ENCODE data around the gene C5.

Gene C5

DNA sequence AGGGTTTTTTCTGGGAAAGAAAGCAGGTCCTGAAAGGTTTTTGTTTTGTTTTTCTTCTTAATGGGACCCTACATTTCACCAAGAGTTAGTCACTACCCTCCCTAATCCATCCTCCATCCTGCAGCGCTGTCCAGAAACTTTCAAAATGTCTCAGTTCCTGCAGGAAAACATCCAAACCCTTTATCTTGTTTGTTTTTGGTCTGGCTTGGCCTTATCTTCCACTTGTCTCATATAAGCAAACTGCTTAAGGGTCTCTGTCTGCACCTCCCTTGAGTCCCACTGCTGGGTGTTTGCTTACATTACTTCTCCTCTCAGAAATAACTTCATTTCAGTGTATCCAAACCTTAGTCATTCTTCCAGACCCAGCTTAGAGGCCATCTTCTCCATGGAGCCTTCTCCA, 112.5 kb downstream of the C5 start:
- Histone ChIP-seq H3K4me2 (ENCODE audit: low read length) (peak overlapping the region; percentile 22), H3K4me1 (ENCODE audit: control insufficient read depth, insufficient read depth, low read length) (peaks cover 58% of the 10 kb centered on the region), H3K4me3 (ENCODE audit: low read length) (no peak overlapping the region), H3K27me3 (ENCODE audit: control insufficient read depth, insufficient read depth, low read length) (no peaks in the 10 kb centered on the region), H3K9me3 (replicated peaks; ENCODE audit: low read length) (no peaks in the 10 kb centered on the region), H3K36me3 (ENCODE audit: insufficient read depth, low read length) (no peaks in the 10 kb centered on the region), H3K9ac (ENCODE audit: low read depth, low read length) (no peak overlapping the region)

DNA sequence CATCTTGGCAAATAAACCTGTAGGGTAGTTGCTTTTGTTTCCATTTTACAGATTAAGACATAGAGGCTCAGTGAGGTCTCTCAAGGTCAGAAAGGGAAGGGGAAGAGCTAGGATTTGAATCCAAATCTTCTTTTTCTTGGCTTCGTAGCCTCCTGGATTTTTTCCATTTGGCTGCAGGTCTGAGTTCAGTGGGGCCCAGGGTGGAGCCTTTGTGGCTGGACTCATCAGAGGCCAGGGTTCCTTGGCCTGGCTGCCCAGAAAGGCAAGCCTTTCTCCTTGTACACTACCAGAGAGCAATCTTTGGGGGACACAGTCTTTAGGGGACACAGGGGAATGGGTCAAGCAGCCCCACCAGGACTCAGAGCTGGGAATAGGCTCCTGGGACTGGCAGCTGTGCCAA, 112.9 kb downstream of the C5 start:
- no peak overlapping the region for H3K4me3 ChIP-seq (ENCODE audit: low read length)
- H3K27me3 ChIP-seq (ENCODE audit: control insufficient read depth, insufficient read depth, low read length), result no peaks in the 10 kb centered on the region
- no peaks in the 10 kb centered on the region for H3K36me3 ChIP-seq (ENCODE audit: insufficient read depth, low read length)
- H3K4me1 ChIP-seq (ENCODE audit: control insufficient read depth, insufficient read depth, low read length), result peaks cover 58% of the 10 kb centered on the region
- peak overlapping the region; percentile 22 for H3K4me2 ChIP-seq (ENCODE audit: low read length)
- no peak overlapping the region for H3K9ac ChIP-seq (ENCODE audit: low read depth, low read length)
- no peaks in the 10 kb centered on the region for H3K9me3 ChIP-seq (replicated peaks; ENCODE audit: low read length)

DNA sequence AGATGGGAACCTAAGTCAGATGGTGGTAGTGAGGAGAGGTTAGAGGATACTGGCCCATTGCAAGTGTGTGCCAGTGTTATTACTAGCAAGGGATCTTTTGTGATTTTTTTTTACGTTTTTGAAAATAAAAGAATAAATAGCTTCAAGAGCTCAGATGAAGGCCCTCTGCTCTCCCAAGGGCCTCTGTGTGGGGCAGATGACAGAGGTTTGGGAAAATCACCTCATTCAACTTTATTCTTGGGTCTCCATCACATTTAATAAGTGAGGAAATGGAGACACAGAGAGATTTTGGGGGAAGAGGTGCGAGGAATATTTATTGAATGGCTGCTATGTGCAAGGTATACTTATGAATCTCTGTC, 113.3 kb downstream of the C5 start:
- no peak overlapping the region for H3K9ac ChIP-seq (ENCODE audit: low read depth, low read length)
- peaks cover 58% of the 10 kb centered on the region for H3K4me1 ChIP-seq (ENCODE audit: control insufficient read depth, insufficient read depth, low read length)
- no peaks in the 10 kb centered on the region for H3K27me3 ChIP-seq (ENCODE audit: control insufficient read depth, insufficient read depth, low read length)
- H3K4me2 ChIP-seq (ENCODE audit: low read length), result no peak overlapping the region
- no peaks in the 10 kb centered on the region for H3K9me3 ChIP-seq (replicated peaks; ENCODE audit: low read length)
- no peak overlapping the region for H3K4me3 ChIP-seq (ENCODE audit: low read length)
- no peaks in the 10 kb centered on the region for H3K36me3 ChIP-seq (ENCODE audit: insufficient read depth, low read length)

DNA sequence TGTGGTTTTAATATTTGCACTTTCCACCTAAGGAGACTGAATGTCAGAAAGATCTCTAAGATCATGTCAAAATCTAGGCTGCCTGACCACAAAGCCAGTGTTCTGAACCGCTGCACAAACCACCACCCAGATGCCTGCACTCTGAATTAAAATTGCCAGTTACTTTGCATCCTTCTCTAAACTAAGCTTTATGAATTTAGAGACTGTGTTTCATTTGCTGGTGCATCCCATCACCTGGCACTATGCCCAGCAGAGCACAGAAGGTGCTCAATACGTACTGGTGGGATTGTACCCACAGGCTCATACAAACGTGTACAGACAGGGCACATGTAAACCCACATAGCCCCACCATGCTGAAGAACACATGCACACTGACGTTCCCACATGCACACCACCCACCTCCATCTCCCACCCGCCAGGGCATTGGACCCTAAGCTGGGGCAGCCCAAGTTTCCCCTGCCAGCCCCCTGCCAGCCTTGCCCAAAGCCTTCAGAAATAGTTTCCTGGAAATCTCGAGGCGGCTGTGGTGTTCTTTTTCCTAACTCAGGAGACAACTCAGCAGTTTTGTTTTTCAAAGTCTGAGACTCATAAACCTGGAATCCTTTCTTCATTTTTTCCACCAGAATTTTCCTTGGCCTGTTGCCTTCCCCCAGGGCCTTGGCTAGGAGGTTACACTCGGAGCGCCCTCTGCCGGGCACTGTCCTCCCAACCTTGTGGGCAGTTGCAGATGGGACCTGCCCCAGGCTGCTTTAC, 113.9 kb downstream of the C5 start:
- Histone ChIP-seq H3K4me2 (ENCODE audit: low read length) (peak overlapping the region; percentile 82), H3K9me3 (replicated peaks; ENCODE audit: low read length) (no peaks in the 10 kb centered on the region), H3K4me1 (ENCODE audit: control insufficient read depth, insufficient read depth, low read length) (peaks cover 58% of the 10 kb centered on the region), H3K9ac (ENCODE audit: low read depth, low read length) (peak overlapping the region; percentile 65), H3K4me3 (ENCODE audit: low read length) (peak overlapping the region; percentile 58), H3K27me3 (ENCODE audit: control insufficient read depth, insufficient read depth, low read length) (no peaks in the 10 kb centered on the region), H3K36me3 (ENCODE audit: insufficient read depth, low read length) (no peaks in the 10 kb centered on the region)

DNA sequence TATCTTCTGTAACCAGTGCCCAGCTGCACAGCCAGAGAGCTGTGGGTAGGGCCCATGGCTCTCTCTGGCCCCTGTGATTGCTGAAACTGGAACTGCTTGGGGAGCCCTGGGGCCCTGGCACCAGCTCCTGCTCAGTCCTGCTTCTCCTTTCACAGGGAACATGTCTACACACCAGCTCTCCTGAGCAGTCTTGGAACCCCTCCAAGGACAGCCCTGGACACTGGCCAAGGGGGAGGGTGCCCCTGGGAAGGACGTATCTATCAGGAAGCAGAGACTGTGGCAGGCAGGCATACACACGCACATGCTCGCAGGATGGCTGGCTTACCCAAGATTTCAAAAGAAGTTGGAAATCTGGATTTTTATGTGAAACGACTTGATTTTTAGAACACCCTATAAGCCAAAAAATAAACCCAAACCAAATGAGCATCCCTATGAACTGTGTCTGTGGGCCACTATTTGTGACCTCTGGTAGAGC, 114.7 kb downstream of the C5 start:
- peak overlapping the region; percentile 82 for H3K4me2 ChIP-seq (ENCODE audit: low read length)
- no peaks in the 10 kb centered on the region for H3K9me3 ChIP-seq (replicated peaks; ENCODE audit: low read length)
- H3K36me3 ChIP-seq (ENCODE audit: insufficient read depth, low read length), result no peaks in the 10 kb centered on the region
- H3K27me3 ChIP-seq (ENCODE audit: control insufficient read depth, insufficient read depth, low read length), result no peaks in the 10 kb centered on the region
- peak overlapping the region; percentile 65 for H3K9ac ChIP-seq (ENCODE audit: low read depth, low read length)
- peak overlapping the region; percentile 58 for H3K4me3 ChIP-seq (ENCODE audit: low read length)
- peaks cover 55% of the 10 kb centered on the region for H3K4me1 ChIP-seq (ENCODE audit: control insufficient read depth, insufficient read depth, low read length)

DNA sequence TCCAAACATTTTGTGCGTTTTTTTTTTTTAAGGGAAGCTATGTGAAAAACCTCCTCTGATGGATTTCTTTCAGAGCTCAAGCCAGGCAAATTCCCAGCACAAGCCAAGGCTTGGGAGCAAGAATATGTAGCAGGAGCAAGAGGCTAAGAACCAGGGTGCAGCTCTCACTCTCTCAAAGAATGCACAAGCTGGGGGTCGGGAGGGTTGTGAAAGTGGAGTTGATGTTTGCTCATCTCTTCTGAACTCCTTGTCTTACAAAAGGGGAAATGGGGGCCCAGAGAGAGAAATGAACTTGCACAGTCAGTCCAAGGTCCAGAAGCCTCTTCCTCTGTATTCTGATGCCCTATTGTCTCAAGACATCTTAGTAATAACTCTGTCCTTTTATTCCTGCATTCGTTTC, 115.8 kb downstream of the C5 start:
- no peak overlapping the region for H3K4me3 ChIP-seq (ENCODE audit: low read length)
- no peaks in the 10 kb centered on the region for H3K27me3 ChIP-seq (ENCODE audit: control insufficient read depth, insufficient read depth, low read length)
- no peak overlapping the region for H3K4me2 ChIP-seq (ENCODE audit: low read length)
- peaks cover 57% of the 10 kb centered on the region for H3K4me1 ChIP-seq (ENCODE audit: control insufficient read depth, insufficient read depth, low read length)
- H3K36me3 ChIP-seq (ENCODE audit: insufficient read depth, low read length), result no peaks in the 10 kb centered on the region
- no peaks in the 10 kb centered on the region for H3K9me3 ChIP-seq (replicated peaks; ENCODE audit: low read length)
- no peak overlapping the region for H3K9ac ChIP-seq (ENCODE audit: low read depth, low read length)

DNA sequence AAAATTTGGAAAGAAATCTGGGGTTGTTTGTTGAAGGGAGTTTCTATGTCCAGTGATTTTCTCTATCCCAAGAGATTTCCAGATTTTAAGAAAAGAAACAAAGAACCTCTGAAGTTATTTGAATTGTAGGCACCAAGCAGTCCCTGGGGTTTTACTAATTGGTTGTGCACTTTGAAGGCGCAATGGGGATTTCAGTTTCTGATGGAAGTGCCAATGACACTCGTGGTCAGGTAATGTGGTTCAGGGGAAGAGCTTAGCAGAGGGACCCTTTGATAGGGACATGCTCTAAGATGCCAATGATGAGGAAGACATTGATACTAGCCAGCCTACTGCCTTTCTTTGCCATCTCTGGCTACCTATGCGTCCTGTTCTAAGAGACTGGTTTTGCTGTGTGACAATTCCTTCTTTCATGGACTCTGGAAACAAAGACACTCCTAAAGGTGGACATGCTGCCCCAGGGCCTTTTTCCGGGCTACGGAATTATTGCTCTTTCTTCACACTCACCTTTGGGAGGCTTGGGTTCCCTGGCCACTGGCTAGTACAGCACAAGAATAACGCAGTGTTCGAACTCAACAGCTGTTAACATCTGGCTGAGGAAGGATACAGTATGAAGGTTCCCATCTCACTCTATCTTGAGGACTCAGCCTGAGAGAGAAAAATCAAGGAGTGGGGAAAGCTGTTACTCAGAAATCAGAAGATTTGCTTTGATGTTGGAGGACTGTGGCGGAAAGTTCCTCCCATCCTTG, 116.6 kb downstream of the C5 start:
- no peaks in the 10 kb centered on the region for H3K36me3 ChIP-seq (ENCODE audit: insufficient read depth, low read length)
- H3K9me3 ChIP-seq (replicated peaks; ENCODE audit: low read length), result no peaks in the 10 kb centered on the region
- no peak overlapping the region for H3K9ac ChIP-seq (ENCODE audit: low read depth, low read length)
- H3K4me1 ChIP-seq (ENCODE audit: control insufficient read depth, insufficient read depth, low read length), result peaks cover 63% of the 10 kb centered on the region
- no peaks in the 10 kb centered on the region for H3K27me3 ChIP-seq (ENCODE audit: control insufficient read depth, insufficient read depth, low read length)
- H3K4me2 ChIP-seq (ENCODE audit: low read length), result no peak overlapping the region
- H3K4me3 ChIP-seq (ENCODE audit: low read length), result no peak overlapping the region

DNA sequence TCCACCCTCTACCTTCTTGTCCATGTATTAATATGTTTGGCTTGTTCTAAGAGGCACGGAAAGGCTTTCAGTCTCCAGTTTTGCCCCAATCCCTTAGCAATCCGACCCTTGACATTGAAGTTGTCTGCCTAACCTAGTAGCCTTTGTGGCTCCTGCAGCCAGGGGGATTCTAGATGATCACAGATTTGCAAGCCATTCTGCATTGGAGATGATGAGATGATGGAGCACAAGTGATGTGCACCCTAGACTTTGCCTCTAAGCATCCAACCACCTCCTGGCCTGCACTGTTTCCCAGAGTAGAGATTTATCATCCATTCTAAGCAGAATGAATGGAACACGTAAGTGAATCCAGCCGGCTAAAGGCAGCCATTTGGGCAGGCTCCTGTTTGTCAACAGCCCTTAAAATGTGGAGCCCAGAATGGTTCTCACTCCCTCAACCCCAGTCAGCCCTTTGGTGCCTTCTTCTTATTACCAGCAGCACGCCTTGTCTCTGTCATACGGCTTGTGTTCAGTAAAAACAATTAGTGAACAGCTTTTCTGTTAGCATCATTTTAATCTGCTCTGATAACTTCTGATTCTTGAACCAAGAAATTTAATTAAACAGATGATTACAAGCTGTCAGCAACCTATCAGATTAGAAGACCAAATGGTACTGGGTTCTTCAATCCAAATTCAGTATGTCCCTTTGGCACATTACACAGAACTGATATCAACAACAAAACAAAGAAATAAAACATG, 117.8 kb downstream of the C5 start:
- H3K4me1 ChIP-seq (ENCODE audit: control insufficient read depth, insufficient read depth, low read length), result peaks cover 59% of the 10 kb centered on the region
- no peaks in the 10 kb centered on the region for H3K9me3 ChIP-seq (replicated peaks; ENCODE audit: low read length)
- H3K27me3 ChIP-seq (ENCODE audit: control insufficient read depth, insufficient read depth, low read length), result no peaks in the 10 kb centered on the region
- H3K36me3 ChIP-seq (ENCODE audit: insufficient read depth, low read length), result no peaks in the 10 kb centered on the region
- peak overlapping the region; percentile 68 for H3K4me2 ChIP-seq (ENCODE audit: low read length)
- peak overlapping the region; percentile 6 for H3K4me3 ChIP-seq (ENCODE audit: low read length)
- peak overlapping the region; percentile 58 for H3K9ac ChIP-seq (ENCODE audit: low read depth, low read length)

DNA sequence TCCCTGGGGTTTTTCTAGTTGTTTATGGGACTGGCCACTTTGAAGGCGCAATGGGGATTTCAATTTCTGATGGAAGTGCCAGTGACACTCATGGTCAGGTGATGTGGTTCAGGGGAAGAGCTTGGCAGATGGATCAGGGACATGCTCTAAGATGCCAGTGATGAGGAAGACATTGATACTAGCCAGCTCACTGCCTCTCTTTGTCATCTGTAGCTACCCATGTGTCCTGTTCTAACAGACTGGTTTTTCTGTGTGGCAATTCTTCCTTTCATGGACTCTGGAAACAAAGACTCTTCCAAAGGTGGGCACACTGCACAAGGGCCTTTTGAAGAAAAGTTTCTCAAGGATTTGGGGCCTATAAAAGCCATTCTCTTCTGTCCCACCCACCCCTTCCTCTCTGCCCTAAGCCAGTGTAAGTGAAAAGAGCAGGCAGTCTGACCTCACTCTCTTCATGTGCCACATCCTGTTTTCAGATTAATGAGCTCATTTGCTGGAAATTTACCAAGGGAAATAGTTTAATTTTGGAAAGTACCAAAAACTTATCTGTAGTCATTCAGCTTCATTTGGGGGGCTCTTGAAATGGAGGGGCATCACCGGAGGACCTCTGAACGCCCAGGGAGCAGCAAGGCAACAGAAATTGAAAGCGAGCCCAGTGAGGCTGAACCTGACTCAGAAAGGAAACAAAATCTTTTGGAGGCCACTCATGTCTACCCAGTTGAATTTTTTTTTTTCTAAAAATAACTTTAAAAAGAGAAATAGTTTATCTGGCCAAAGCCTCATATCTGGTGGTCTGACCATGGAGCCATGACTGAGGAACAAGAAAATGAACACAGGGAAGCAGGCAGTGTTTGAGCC, 118.6 kb downstream of the C5 start:
- no peaks in the 10 kb centered on the region for H3K27me3 ChIP-seq (ENCODE audit: control insufficient read depth, insufficient read depth, low read length)
- H3K4me3 ChIP-seq (ENCODE audit: low read length), result peak overlapping the region; percentile 29
- no peaks in the 10 kb centered on the region for H3K9me3 ChIP-seq (replicated peaks; ENCODE audit: low read length)
- no peaks in the 10 kb centered on the region for H3K36me3 ChIP-seq (ENCODE audit: insufficient read depth, low read length)
- peaks cover 56% of the 10 kb centered on the region for H3K4me1 ChIP-seq (ENCODE audit: control insufficient read depth, insufficient read depth, low read length)
- peak overlapping the region; percentile 58 for H3K9ac ChIP-seq (ENCODE audit: low read depth, low read length)
- peak overlapping the region; percentile 68 for H3K4me2 ChIP-seq (ENCODE audit: low read length)

DNA sequence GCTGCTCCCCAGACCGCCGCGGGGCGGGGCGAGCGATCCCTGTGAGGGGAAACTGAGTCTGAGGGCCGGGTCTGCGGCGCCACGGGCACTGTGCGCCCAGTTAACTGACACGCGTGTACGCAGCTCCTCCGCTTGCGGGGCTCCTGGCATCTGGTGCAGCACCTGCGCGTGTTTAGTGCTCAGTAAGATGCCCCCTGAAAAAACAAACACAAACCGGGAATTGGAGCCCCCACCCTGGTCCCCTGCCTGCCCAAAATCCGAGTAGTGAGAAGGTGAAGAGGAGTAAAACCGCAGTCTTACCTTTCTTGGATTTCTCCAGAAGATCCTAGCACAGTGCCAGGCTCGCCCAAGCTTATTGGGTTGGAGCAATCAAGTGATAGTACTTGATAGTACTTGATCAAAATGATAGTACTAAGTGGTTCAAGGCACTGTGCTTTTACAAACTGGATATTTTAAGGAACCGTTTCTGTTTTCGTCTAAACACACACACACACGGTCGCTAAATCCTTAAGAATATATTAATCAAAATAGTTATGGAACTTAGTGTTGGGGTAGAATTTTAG, 120.8 kb downstream of the C5 start:
- H3K9ac ChIP-seq (ENCODE audit: low read depth, low read length), result peak overlapping the region; percentile 82
- H3K4me2 ChIP-seq (ENCODE audit: low read length), result peak overlapping the region; percentile 89
- H3K36me3 ChIP-seq (ENCODE audit: insufficient read depth, low read length), result no peaks in the 10 kb centered on the region
- no peaks in the 10 kb centered on the region for H3K9me3 ChIP-seq (replicated peaks; ENCODE audit: low read length)
- peaks cover 50% of the 10 kb centered on the region for H3K4me1 ChIP-seq (ENCODE audit: control insufficient read depth, insufficient read depth, low read length)
- peak overlapping the region; percentile 71 for H3K4me3 ChIP-seq (ENCODE audit: low read length)
- H3K27me3 ChIP-seq (ENCODE audit: control insufficient read depth, insufficient read depth, low read length), result no peaks in the 10 kb centered on the region

Measured in skeletal muscle satellite cell (primary cell).